Measurements from ENCODE around the gene GOLGA5.

The GOLGA5 gene

GRCh38 chr14:92885279-92886061 lies 91.4 kb downstream of the GOLGA5 start:
- H3K9me3 ChIP-seq (ENCODE audit: low read length), result no peaks in the 10 kb centered on the region
- H3K4me3 ChIP-seq (ENCODE audit: low read depth, low read length, poor library complexity, severe bottlenecking), result no peak overlapping the region
- no peaks in the 10 kb centered on the region for H4K20me1 ChIP-seq (ENCODE audit: insufficient read depth, low read length)
- no peak overlapping the region for H3K4me2 ChIP-seq (ENCODE audit: low read length)
- no peaks in the 10 kb centered on the region for H3F3A ChIP-seq (ENCODE audit: insufficient read depth, low read length)
- peaks cover 4% of the 10 kb centered on the region; the same call in 1 of the 2 replicates for H3K27me3 ChIP-seq (ENCODE audit: insufficient read depth, low read length)
- TF ChIP-seq CTCF (IDR thresholded peaks at IDR 0.05; ENCODE audit: low read length), result no peak
- TF ChIP-seq EZH2 (IDR thresholded peaks at IDR 0.05; ENCODE audit: borderline replicate concordance, low read length), result no peak
- H3K36me3 ChIP-seq (ENCODE audit: insufficient read depth, low read length), result no peaks in the 10 kb centered on the region
- H2AFZ ChIP-seq (ENCODE audit: low read length), result no peak overlapping the region
- H3K9me2 ChIP-seq (ENCODE audit: low read depth, low read length), result no peaks in the 10 kb centered on the region
- H3K79me2 ChIP-seq (ENCODE audit: insufficient read depth, low read length), result no peaks in the 10 kb centered on the region
- H3K4me1 ChIP-seq (ENCODE audit: insufficient read depth, low read length, severe bottlenecking), result no peaks in the 10 kb centered on the region
- no peak overlapping the region for H3K9ac ChIP-seq (ENCODE audit: low read length)
- no peak overlapping the region for H3K27ac ChIP-seq (ENCODE audit: low read depth, low read length, poor library complexity, severe bottlenecking)

DNA sequence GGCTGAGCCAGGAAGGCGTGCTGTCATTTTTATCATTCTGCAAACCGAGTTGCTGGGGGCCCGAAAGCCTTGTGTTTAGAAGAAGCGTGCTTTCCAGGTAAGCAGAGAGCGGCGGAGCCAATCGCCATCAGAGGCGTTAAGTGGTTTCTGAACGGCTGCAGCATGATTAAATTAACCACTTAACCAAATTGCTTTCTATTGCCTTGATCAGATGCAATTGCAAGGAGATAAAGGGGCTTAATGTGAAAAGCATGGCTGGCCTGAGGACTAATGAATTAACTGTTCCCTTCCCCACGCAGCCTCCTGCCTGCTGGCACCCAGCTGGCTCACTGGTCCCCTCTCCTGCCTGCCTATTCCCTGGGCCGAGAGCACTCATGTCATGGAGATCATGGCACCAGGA lies 92.2 kb downstream of the GOLGA5 start:
- Histone ChIP-seq H3K27ac (ENCODE audit: low read depth, low read length, poor library complexity, severe bottlenecking) (no peak overlapping the region), H3K79me2 (ENCODE audit: insufficient read depth, low read length) (no peaks in the 10 kb centered on the region), H3K4me2 (ENCODE audit: low read length) (no peak overlapping the region), H3K9me2 (ENCODE audit: low read depth, low read length) (no peaks in the 10 kb centered on the region), H3K4me1 (ENCODE audit: insufficient read depth, low read length, severe bottlenecking) (no peaks in the 10 kb centered on the region), H3K4me3 (ENCODE audit: low read depth, low read length, poor library complexity, severe bottlenecking) (no peak overlapping the region), H3K9ac (ENCODE audit: low read length) (no peak overlapping the region), H3K36me3 (ENCODE audit: insufficient read depth, low read length) (no peaks in the 10 kb centered on the region), H3F3A (ENCODE audit: insufficient read depth, low read length) (no peaks in the 10 kb centered on the region), H3K9me3 (ENCODE audit: low read length) (no peaks in the 10 kb centered on the region), H3K27me3 (ENCODE audit: insufficient read depth, low read length) (peaks cover 4% of the 10 kb centered on the region; the same call in 1 of the 2 replicates), H4K20me1 (ENCODE audit: insufficient read depth, low read length) (no peaks in the 10 kb centered on the region), H2AFZ (ENCODE audit: low read length) (no peak overlapping the region)
- TF ChIP-seq EZH2 (IDR thresholded peaks at IDR 0.05; ENCODE audit: borderline replicate concordance, low read length), result no peak
- no peak for TF ChIP-seq CTCF (IDR thresholded peaks at IDR 0.05; ENCODE audit: low read length)

DNA sequence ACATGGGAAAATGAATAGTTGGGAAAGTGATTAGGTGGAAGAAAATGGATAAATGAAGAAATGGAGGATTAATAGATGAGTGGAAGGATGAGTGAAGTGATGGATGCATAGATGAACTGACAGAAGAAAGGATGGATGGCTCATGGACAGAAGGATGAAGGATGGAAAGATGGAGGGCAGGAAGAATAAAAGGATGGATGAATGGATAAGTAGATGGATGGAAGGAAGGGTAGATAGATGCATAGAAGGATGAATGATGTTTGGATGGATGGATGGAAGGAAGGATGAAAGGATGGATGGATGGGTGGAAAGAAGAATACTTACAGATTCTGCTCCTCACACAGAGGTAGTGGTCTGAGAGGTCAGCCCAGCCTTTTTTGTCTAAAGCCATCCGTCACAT lies 93.1 kb downstream of the GOLGA5 start:
- H3K27ac ChIP-seq (ENCODE audit: low read depth, low read length, poor library complexity, severe bottlenecking), result no peak overlapping the region
- H3K27me3 ChIP-seq (ENCODE audit: insufficient read depth, low read length), result peaks cover 4% of the 10 kb centered on the region; the same call in 1 of the 2 replicates
- H3K36me3 ChIP-seq (ENCODE audit: insufficient read depth, low read length), result no peaks in the 10 kb centered on the region
- H3K79me2 ChIP-seq (ENCODE audit: insufficient read depth, low read length), result no peaks in the 10 kb centered on the region
- no peaks in the 10 kb centered on the region for H3K9me2 ChIP-seq (ENCODE audit: low read depth, low read length)
- H3K9ac ChIP-seq (ENCODE audit: low read length), result no peak overlapping the region
- H3K4me1 ChIP-seq (ENCODE audit: insufficient read depth, low read length, severe bottlenecking), result no peaks in the 10 kb centered on the region
- H4K20me1 ChIP-seq (ENCODE audit: insufficient read depth, low read length), result no peaks in the 10 kb centered on the region
- H3F3A ChIP-seq (ENCODE audit: insufficient read depth, low read length), result no peaks in the 10 kb centered on the region
- no peak overlapping the region for H2AFZ ChIP-seq (ENCODE audit: low read length)
- no peak overlapping the region for H3K4me3 ChIP-seq (ENCODE audit: low read depth, low read length, poor library complexity, severe bottlenecking)
- H3K4me2 ChIP-seq (ENCODE audit: low read length), result no peak overlapping the region
- TF ChIP-seq EZH2 (IDR thresholded peaks at IDR 0.05; ENCODE audit: borderline replicate concordance, low read length) (no peak), CTCF (IDR thresholded peaks at IDR 0.05; ENCODE audit: low read length) (no peak)
- no peaks in the 10 kb centered on the region for H3K9me3 ChIP-seq (ENCODE audit: low read length)
